ENCODE results near the gene IGFBP7.

IGFBP7 gene

DNA sequence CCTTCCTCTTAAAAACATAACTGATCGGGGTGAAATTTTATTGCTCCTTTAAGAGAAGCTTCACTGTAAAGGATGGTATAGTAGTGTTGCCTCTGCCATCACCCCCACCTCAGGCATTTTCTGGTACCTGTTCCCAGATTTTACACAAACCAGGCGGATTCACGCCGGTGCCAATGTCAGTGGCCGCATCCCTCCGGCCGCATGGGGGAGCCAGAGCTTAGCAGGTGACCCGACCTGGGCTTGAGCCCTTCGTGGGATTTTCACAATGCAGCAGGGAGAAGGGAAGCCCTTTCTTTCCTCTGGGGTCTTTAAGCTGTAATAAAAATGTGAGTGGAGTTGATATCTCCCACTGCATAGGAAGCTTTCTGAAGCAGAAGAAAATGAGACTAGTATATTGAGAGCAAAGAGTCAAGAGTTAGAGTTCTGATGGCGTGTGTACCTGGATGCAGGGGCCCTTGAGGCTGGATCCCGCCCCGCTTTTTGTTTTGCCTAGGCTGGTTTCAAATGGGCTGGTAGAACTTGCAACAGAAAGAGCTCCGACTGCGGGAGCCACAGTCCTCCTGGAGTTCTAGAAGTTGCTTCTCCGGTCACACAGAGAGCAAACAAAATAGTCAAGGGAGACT lies 72.1 kb downstream of the IGFBP7 start:
- DNase-seq = no peak

DNA sequence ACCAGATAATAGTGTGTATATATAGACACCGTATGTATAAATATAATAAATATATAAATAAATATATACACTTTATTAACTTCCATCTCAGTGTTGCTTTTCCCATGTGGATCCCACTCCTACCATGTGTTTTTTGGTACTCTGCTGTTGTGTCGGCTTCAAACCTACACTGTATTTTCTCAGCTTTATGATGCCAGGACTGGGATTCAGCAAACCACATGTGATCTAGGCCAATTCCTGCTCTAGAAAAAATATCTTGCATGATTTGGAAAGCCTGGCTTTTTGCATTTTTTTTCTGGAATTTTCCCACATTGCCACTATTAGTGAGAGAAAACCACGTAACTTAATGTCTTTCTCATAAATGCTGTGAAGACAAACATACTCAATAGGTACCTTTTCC lies 75.7 kb downstream of the IGFBP7 start:
- DNase-seq = no peak

DNA sequence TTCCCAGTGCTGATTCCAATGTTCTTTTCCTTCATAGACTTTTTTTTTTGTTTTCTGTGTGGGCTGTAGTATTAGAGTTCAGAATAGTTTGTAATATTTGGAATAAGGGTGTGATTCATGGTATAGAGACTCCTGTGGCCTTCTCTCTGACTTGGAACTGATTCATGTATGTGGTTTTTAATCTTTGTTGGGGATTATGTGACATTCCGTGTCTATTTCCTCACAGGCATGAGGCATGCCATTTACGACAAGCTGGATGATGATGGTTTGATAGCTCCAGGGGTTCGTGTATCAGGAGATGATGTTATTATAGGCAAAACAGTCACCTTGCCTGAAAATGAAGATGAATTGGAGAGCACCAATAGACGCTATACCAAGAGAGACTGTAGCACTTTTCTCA lies 87.1 kb downstream of the IGFBP7 start:
- no peak for DNase-seq

DNA sequence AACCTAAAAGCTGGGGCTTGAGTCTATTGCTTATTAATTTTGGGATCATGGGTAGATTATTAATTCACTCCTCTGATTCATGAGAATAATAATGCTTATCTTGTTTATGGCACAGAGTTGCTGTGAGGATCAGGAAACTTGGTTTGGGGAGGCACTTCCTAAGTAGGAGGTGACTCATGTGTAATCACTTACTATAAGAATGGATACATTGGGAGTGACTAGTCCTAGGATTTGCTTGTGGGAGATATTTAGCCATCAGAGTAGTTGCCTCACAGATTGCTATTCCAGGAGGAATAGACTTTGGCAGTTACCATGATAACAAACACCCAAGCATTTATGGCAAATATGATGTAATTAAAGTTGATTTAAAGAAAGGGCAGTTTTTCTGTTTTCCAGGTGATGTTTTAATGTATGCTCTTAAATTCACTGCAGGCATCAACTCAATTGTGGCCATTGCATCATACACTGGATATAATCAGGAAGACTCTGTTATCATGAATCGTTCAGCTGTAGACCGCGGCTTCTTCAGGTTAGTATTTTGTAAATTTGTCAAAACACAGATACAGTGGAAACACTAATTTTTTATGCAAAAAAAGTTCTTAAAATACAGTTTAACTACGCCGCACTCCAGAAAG lies 89.6 kb downstream of the IGFBP7 start:
- no peak for DNase-seq

DNA sequence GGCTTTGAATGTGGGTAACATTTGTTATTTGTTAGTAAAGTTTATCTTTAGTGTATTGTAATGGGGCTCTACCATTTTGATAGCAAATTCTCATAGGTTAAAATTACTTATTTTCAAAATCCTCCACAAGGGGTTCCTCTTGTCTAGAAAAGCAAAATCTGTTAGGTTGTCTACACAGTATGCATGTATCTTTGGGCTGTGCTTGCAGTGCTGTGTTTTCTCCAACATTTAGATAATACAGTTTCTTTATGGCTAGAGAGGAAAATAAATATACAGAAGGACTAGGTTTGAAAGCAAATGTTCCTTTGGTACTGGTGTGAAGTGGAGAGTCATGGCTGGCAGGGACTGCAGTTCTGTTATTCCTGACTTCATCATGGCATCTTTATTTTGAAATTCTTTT lies 91.2 kb downstream of the IGFBP7 start:
- no peak for DNase-seq

DNA sequence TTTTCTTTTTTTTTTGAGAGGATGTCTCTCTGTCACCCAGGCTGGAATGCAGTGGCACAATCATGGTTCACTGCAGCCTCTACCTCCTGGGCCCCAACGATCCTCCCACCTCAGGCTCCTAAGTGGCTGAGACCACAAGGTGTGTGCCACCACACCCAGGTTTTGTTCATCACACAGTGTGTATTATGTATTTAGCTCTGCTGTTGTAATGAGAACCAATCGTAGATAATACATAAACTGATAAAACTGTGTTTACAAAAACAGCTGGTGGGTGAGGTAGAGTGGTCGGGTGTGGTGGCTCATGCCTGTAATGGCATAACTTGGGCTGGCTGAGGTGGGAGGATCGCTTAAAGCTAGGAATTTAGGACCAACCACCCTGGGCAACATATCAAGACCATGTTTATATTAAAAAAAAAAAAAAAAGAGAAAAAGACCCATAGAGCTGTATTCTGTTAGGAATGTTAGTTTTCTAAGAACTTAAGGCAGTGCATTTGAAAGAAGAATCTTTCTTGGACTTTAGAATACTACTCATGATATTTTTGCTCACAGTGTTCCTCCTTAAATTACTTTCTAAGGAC lies 96.6 kb downstream of the IGFBP7 start:
- DNase-seq = no peak

DNA sequence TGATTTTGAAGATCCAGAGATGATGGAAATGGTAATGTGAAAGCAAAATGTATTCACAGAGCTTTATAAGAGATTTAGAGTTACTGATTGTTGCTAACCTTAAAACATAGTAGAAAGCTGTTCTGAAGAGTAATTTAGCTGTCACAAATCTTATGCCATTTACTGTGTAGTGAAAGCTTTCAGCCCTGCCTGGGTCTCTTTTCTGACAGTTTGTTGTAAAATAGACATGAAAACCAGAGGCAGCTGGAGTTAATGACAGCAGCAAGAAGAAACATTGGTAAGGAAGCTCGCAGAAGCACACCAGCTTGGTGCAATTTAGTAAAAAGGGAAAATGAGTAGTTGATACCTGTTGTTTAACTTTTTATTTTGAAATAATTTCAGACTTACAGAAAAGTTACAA lies 110.4 kb downstream of the IGFBP7 start:
- no peak for DNase-seq

DNA sequence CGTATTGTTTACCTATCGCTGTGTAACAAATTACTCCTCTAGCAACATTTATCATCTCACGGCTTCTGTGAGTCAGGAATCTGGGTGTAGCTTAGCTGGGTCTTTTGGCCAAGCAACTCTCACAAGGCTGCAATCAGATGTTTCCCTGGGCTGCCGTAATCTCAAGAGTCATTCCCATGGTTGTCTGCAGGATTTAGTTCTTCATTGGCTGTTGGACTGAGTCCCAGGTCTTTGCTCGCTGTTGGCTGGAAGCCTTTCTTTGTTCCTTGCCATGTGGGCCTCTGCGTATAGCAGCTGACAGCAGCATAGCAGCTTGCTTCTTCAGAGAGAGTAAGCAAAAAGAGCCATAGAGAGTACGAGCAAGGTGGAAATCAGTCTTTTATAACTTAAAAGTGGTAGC lies 114.7 kb downstream of the IGFBP7 start:
- peak; percentile 63 for DNase-seq

DNA sequence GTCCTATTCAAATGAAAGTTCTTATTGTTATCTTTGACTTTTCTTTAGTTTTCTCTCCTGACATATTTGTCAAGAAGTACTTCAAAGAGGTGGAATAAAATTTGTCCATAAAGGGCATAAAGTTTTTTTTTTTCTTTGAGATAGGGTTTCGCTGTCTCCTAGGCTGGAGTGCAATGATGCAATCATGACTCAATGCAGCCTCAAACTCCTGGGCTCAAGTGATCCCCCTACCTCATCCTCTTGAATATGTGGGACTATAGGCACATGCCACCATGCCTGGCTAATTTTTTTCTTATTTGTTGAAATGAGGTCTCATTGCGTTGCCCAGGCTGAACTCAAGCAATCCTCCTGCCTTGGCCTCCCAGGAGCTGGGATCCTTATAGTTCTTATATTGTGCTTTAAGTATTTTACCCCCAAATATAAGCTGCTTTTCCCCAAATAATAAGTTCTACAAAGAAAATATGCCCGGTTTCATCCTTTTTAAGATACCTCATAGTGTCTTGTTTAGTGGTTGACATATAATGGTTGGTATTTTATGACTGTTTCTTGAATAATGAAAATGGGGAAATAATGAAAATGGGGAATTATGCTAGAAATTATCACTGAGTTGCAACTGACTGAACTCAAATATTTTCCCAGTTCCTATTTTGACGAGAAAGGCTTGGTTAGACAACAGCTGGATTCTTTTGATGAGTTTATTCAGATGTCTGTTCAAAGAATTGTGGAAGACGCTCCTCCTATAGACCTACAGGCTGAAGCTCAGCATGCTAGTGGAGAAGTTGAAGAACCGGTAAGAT lies 119.9 kb downstream of the IGFBP7 start:
- DNase-seq = no peak

DNA sequence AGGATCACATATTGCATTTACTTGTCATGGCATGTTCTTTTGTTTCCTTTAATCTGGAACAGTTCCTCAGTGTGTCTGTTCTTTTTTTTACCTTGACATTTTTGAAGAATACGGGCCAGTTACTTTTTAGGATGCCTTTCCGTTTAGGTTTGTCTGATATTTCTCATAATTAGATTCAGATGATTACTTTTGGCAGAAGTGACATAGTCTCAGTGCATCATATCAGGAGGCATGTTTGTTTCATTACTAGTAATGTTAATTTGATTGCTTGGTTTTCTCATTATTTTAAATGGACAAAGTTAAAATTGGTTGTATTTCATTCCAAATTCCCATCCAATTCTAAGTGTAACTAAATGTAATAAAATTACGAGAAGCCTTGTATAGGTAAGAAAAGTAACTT lies 123.2 kb downstream of the IGFBP7 start:
- no peak for DNase-seq

DNA sequence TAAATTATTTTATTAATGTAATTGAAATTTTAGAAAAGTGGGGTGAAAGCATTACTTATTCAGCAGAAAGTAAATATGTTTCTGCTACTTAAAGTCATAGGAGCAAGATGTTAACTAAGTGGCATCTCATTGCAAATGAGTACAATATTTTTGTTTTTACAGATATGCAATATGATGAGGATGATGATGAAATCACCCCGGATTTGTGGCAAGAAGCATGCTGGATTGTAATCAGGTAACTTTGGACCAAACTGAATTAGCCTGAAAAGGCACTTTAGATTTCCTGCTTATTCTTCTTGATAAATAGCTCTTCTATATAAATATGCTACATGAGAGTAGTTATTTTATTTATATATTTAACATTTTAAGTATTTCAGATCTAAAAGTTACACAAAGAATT lies 124.0 kb downstream of the IGFBP7 start:
- no peak for DNase-seq

DNA sequence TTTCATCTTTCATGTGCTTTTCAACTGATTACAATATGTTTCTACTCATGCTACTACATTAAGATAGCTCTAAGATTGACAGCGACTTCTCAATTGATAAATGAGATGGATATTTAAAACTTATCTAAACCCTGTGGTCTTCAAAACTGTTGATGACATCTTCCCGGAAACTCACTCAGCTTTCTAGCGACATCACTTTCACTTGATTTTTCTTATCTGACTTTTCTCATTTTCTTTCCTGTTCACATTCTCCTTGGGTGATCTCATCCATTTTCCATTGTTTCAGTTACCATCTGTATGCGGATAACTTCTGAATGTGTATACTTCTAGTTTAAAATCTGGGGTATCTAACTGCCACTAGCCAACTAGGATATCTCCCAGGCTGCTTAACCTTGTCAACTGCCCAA lies 128.4 kb downstream of the IGFBP7 start:
- no peak for DNase-seq
